Loucy (cell line): Measurements from ENCODE around the gene GPBP1.
"Not testable (repeated sequence)": the region's sequence is repeated elsewhere in the genome, so short reads cannot be mapped to it uniquely, and the experiment has no call there.

Experiments
- H2AFZ ChIP-seq: fragments of 200-600 bp; sonication (generic); 2 replicates; pipeline ENCODE4 v1.6.0; 2016; ENCODE audit warnings: antibody characterized with exemption, mild to moderate bottlenecking, low read length, moderate library complexity
- H3F3A ChIP-seq: fragments of 200-600 bp; 2 replicates; pipeline ENCODE4 v1.6.0; 2016; ENCODE audit warnings: antibody characterized with exemption, low read depth, mild to moderate bottlenecking
- H3K27me3 ChIP-seq: fragments of 200-600 bp; sonication (generic); 2 replicates; pipeline ENCODE4 v1.6.1; 2014; ENCODE audit warnings: low read length, mild to moderate bottlenecking; ENCODE audit not compliant: insufficient read depth, poor library complexity, severe bottlenecking
- H3K36me3 ChIP-seq: fragments of 200-600 bp; sonication (generic); 2 replicates; pipeline ENCODE4 v1.6.1; 2016; ENCODE audit warnings: low read length; ENCODE audit not compliant: insufficient read depth
- H3K4me1 ChIP-seq: fragments of 200-600 bp; sonication (generic); 2 replicates; pipeline ENCODE4 v1.5.1; 2014; ENCODE audit warnings: low read length, mild to moderate bottlenecking; ENCODE audit not compliant: insufficient read depth, poor library complexity, severe bottlenecking
- H3K4me2 ChIP-seq: fragments of 200-600 bp; sonication (generic); 2 replicates; pipeline ENCODE4 v1.6.0; 2014; ENCODE audit warnings: antibody characterized with exemption, low read length, low read depth, mild to moderate bottlenecking; ENCODE audit not compliant: poor library complexity, severe bottlenecking
- H3K4me3 ChIP-seq: fragments of 200-600 bp; sonication (generic); 2 replicates; pipeline ENCODE4 v1.5.1; 2014; ENCODE audit warnings: low read length, mild to moderate bottlenecking, mixed read lengths; ENCODE audit not compliant: poor library complexity, severe bottlenecking
- H3K79me2 ChIP-seq: fragments of 200-600 bp; sonication (generic); 2 replicates; pipeline ENCODE4 v1.6.1; 2014; ENCODE audit warnings: low read length; ENCODE audit not compliant: insufficient read depth
- H3K9ac ChIP-seq: fragments of 200-600 bp; sonication (generic); 2 replicates; pipeline ENCODE4 v1.6.0; 2014; ENCODE audit warnings: mild to moderate bottlenecking, low read depth, low read length, moderate library complexity; ENCODE audit not compliant: poor library complexity, severe bottlenecking
- H3K9me2 ChIP-seq: fragments of 200-600 bp; sonication (generic); replicated peaks from 2 replicates; pipeline ENCODE4 v1.6.1; 2016; ENCODE audit warnings: low read depth, low read length, mixed read lengths
- H3K9me3 ChIP-seq: fragments of 200-600 bp; sonication (generic); 2 replicates; pipeline ENCODE4 v1.6.1; 2014; ENCODE audit warnings: mild to moderate bottlenecking, antibody characterized with exemption, low read length, low read depth; ENCODE audit not compliant: insufficient read depth
- H4K20me1 ChIP-seq: fragments of 200-600 bp; sonication (generic); 2 replicates; pipeline ENCODE4 v1.6.0; 2014; ENCODE audit warnings: antibody characterized with exemption, low read length, mild to moderate bottlenecking; ENCODE audit not compliant: insufficient read depth, poor library complexity, severe bottlenecking
- CTCF ChIP-seq: fragments of 200-600 bp; sonication (generic); conservative IDR thresholded peaks from 2 replicates; pipeline ENCODE4 v1.5.1; 2014; ENCODE audit warnings: mild to moderate bottlenecking, antibody characterized with exemption, low read length
- EZH2phosphoT487 ChIP-seq: fragments of 200-600 bp; IDR thresholded peaks from 2 replicates; pipeline ENCODE4 v1.6.1; 2018; ENCODE audit warnings: antibody characterized with exemption, mild to moderate bottlenecking, moderate library complexity, borderline replicate concordance

GPBP1 gene

GRCh38 chr5:57276353-57276752 is 102.5 kb downstream of the GPBP1 start:
- Histone ChIP-seq H3K4me1 (no peaks in the 10 kb centered on the region), H4K20me1 (no peaks in the 10 kb centered on the region), H2AFZ (no peak overlapping the region), H3F3A (no peaks in the 10 kb centered on the region), H3K9me3 (no peaks in the 10 kb centered on the region), H3K9me2 (no peaks in the 10 kb centered on the region), H3K79me2 (no peaks in the 10 kb centered on the region), H3K9ac (no peak overlapping the region), H3K36me3 (no peaks in the 10 kb centered on the region), H3K4me3 (no peak overlapping the region), H3K27me3 (no peaks in the 10 kb centered on the region), H3K4me2 (no peak overlapping the region)
- TF ChIP-seq EZH2phosphoT487, result no peak

GRCh38 chr5:57277085-57277484 is 103.2 kb downstream of the GPBP1 start:
- H3K27me3 ChIP-seq, result no peaks in the 10 kb centered on the region
- no peaks in the 10 kb centered on the region for H3K79me2 ChIP-seq
- H3K4me1 ChIP-seq, result no peaks in the 10 kb centered on the region
- H2AFZ ChIP-seq, result no peak overlapping the region
- no peak overlapping the region for H3K4me3 ChIP-seq
- no peaks in the 10 kb centered on the region for H4K20me1 ChIP-seq
- no peak for TF ChIP-seq EZH2phosphoT487
- peak; percentile 55 for TF ChIP-seq CTCF
- H3K9ac ChIP-seq, result no peak overlapping the region
- no peaks in the 10 kb centered on the region for H3K9me3 ChIP-seq
- H3K9me2 ChIP-seq, result no peaks in the 10 kb centered on the region
- no peaks in the 10 kb centered on the region for H3K36me3 ChIP-seq
- no peak overlapping the region for H3K4me2 ChIP-seq
- no peaks in the 10 kb centered on the region for H3F3A ChIP-seq

GRCh38 chr5:57280853-57281252 is 107.0 kb downstream of the GPBP1 start:
- no peak overlapping the region for H3K9ac ChIP-seq
- no peak overlapping the region for H2AFZ ChIP-seq
- H3K36me3 ChIP-seq, result no peaks in the 10 kb centered on the region

GRCh38 chr5:57285084-57285483 is 111.2 kb downstream of the GPBP1 start:
- not testable (repeated sequence) for H3K9me3 ChIP-seq, H3K4me1 ChIP-seq, H3K4me2 ChIP-seq, H2AFZ ChIP-seq, H3K79me2 ChIP-seq, H3K27me3 ChIP-seq, H3K4me3 ChIP-seq, H3F3A ChIP-seq, H4K20me1 ChIP-seq, H3K9ac ChIP-seq, H3K36me3 ChIP-seq, H3K9me2 ChIP-seq

More at GRCh38 chr5:57280853-57281252, 107.0 kb downstream of the GPBP1 start:
- H3K9me2 ChIP-seq, result no peaks in the 10 kb centered on the region
- H3K27me3 ChIP-seq, result no peaks in the 10 kb centered on the region
- no peaks in the 10 kb centered on the region for H4K20me1 ChIP-seq
- no peak overlapping the region for H3K4me2 ChIP-seq
- H3F3A ChIP-seq, result no peaks in the 10 kb centered on the region
- H3K4me1 ChIP-seq, result no peaks in the 10 kb centered on the region
- H3K79me2 ChIP-seq, result no peaks in the 10 kb centered on the region
- TF ChIP-seq EZH2phosphoT487 (no peak), CTCF (no peak)
- H3K9me3 ChIP-seq, result no peaks in the 10 kb centered on the region; the same call in 1 of the 2 replicates
- H3K4me3 ChIP-seq, result no peak overlapping the region
